Ascending aorta (tissue), 2 donors: ENCODE data around the gene OR8H1. TPM values are rescaled to one million over a fixed set of nuclear protein-coding genes. Genes with fewer than 3 reads are reported as not detected.

Source experiments
- DNase-seq, 2 donors: peaks; one replicate each; pipeline ENCODE4 v3.0.0-alpha.2; 2019; ENCODE audit warnings: low spot score in 2 of 2
- H3K27ac ChIP-seq, 2 donors: fragments of 200-600 bp; sonication (generic); one replicate each; pipeline ENCODE4 v1.5.1; 2016 to 2017; ENCODE audit warnings: mild to moderate bottlenecking in 1 of 2
- H3K27me3 ChIP-seq: fragments of 200-600 bp; sonication (generic); one replicate; pipeline ENCODE4 v1.5.1; 2017
- H3K36me3 ChIP-seq, 2 donors: fragments of 200-600 bp; sonication (generic); one replicate each; pipeline ENCODE4 v1.5.1; 2016
- H3K4me1 ChIP-seq, 2 donors: fragments of 200-600 bp; sonication (generic); one replicate each; pipeline ENCODE4 v1.5.1; 2016 to 2017; ENCODE audit warnings: mild to moderate bottlenecking in 1 of 2
- H3K4me3 ChIP-seq, 2 donors: fragments of 200-600 bp; sonication (generic); one replicate each; pipeline ENCODE4 v1.5.1; 2016 to 2017; ENCODE audit warnings: mild to moderate bottlenecking in 1 of 2
- H3K9me3 ChIP-seq, 2 donors: fragments of 200-600 bp; sonication (generic); one replicate each; pipeline ENCODE4 v1.5.1; 2016
- intact Hi-C: fragments of 100-400 bp; cut with DNase I; formaldehyde crosslinking; loops from one replicate; pipeline ENCODE4 v1.15.1; 2023
- total RNA-seq: library from RNA; depleted of rRNA; stranded (reverse); fragments of >200 nt; gene quantifications from one replicate; pipeline ENCODE4 v1.1.0, GENCODE V29; 2016
- TF ChIP-seq, protein P1 (sequence below), 3 experiments: fragments of 200-600 bp in 2 of 3; fragments of 450-650 bp in 1 of 3; sonication (generic) in 2 of 3; IDR thresholded peaks; one replicate each; pipeline ENCODE4 v1.5.1; 2016 to 2019; ENCODE audit warnings: antibody characterized with exemption in 3 of 3, mild to moderate bottlenecking in 1 of 3, moderate library complexity in 1 of 3

OR8H1 gene
- not detected for total RNA-seq

- no peaks in the 10 kb centered on the region for H3K4me1 ChIP-seq
- H3K36me3 ChIP-seq: no peaks in the 10 kb centered on the region
- intact Hi-C loops: no loop called here
- TF ChIP-seq, protein P1, sequence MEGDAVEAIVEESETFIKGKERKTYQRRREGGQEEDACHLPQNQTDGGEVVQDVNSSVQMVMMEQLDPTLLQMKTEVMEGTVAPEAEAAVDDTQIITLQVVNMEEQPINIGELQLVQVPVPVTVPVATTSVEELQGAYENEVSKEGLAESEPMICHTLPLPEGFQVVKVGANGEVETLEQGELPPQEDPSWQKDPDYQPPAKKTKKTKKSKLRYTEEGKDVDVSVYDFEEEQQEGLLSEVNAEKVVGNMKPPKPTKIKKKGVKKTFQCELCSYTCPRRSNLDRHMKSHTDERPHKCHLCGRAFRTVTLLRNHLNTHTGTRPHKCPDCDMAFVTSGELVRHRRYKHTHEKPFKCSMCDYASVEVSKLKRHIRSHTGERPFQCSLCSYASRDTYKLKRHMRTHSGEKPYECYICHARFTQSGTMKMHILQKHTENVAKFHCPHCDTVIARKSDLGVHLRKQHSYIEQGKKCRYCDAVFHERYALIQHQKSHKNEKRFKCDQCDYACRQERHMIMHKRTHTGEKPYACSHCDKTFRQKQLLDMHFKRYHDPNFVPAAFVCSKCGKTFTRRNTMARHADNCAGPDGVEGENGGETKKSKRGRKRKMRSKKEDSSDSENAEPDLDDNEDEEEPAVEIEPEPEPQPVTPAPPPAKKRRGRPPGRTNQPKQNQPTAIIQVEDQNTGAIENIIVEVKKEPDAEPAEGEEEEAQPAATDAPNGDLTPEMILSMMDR (IDR thresholded peaks at IDR 0.05): no peak
- H3K4me3 ChIP-seq: no peak within 1 kb of the TSS
- no peaks in the 10 kb centered on the region for H3K9me3 ChIP-seq
- H3K27me3 ChIP-seq: no peaks in the 10 kb centered on the region
- no peak for DNase-seq
- H3K27ac ChIP-seq: no peak within 1 kb of the TSS
These were observed at the start of gene OR8H1 for GRCh38 chr11:56292154-56292553. TSS of gene OR8H1 (minus strand) at chr11:56292254. CDS start at chr11:56291062, 1,192 bp downstream.

DNA sequence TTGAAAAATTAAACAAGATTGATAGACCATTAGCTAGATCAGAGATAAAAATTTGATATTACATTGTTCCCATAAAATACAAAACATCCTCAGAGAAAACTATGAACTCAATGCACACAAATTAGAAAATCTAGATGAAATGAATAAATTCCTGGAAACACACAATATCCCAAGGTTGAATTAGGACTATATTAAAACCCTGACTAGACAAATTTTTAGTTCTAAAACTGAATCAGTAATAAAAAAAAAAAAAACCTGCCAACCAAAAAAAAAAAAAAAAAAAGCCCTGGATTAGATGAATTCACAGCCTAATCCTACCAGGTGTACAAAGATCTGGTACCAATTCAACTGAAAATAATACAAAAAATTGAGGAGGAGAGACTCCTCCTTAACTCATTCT is 48.2 kb upstream of the OR8H1 start:
- no peak overlapping the region for H3K4me3 ChIP-seq
- no peaks in the 10 kb centered on the region for H3K27me3 ChIP-seq
- H3K9me3 ChIP-seq: no peaks in the 10 kb centered on the region
- no peak for DNase-seq
- no peak overlapping the region for H3K27ac ChIP-seq
- TF ChIP-seq, protein P1 (IDR thresholded peaks at IDR 0.05): no peak
- intact Hi-C loops: no loop called here
- no peaks in the 10 kb centered on the region for H3K4me1 ChIP-seq
- H3K36me3 ChIP-seq: no peaks in the 10 kb centered on the region

GRCh38 chr11:56333156-56333555 is 41.1 kb upstream of the OR8H1 start:
- TF ChIP-seq, protein P1 (IDR thresholded peaks at IDR 0.05): no peak
- Histone ChIP-seq H3K27me3 (no peaks in the 10 kb centered on the region), H3K4me3 (no peak overlapping the region), H3K4me1 (no peaks in the 10 kb centered on the region), H3K36me3 (no peaks in the 10 kb centered on the region), H3K9me3 (no peaks in the 10 kb centered on the region), H3K27ac (no peak overlapping the region)
- intact Hi-C loops: no loop called here
- DNase-seq: no peak

- Histone ChIP-seq H3K27me3 (no peaks in the 10 kb centered on the region), H3K4me1 (no peaks in the 10 kb centered on the region), H3K36me3 (no peaks in the 10 kb centered on the region), H3K27ac (no peak overlapping the region), H3K4me3 (no peak overlapping the region), H3K9me3 (no peaks in the 10 kb centered on the region)
- TF ChIP-seq, protein P1 (IDR thresholded peaks at IDR 0.05): no peak
- intact Hi-C loops: no loop called here
- DNase-seq: no peak
These were observed 39.9 kb upstream of the OR8H1 start for GRCh38 chr11:56331861-56332491.

GRCh38 chr11:56314844-56315243 is 22.8 kb upstream of the OR8H1 start, which contains the start of gene OR8K3:
TSS of gene OR8K3 (plus strand) at chr11:56315144. CDS start at chr11:56318307, 3,163 bp downstream.
- no peaks in the 10 kb centered on the region for H3K4me1 ChIP-seq
- TF ChIP-seq, protein P1 (IDR thresholded peaks at IDR 0.05): no peak
- no peak for DNase-seq
- H3K27ac ChIP-seq: no peak within 1 kb of the TSS
- H3K4me3 ChIP-seq: no peak within 1 kb of the TSS
- intact Hi-C loops: no loop called here
- H3K9me3 ChIP-seq: no peaks in the 10 kb centered on the region
- H3K36me3 ChIP-seq: no peaks in the 10 kb centered on the region
- no peaks in the 10 kb centered on the region for H3K27me3 ChIP-seq
